Measurements from ENCODE around the gene AFF3.

Gene AFF3

DNA sequence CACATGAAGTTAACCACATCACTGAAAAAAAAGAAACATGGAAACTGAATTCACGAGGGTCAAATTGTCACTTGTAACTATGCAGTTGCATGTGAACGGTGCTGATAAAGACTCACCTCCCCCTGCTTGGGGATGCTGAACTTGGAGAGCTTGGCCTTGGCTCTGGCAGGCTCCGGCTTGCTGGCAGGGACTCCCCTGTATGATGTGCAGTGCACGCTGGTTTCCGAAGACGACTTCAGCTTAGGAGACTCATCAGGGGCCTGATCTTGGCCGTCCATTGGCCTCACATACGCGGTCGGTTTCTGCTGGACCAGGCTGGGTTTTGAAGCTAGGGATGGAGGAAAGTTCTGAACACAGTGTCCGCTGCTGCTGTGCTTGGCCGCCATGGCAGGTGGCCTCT, 135.9 kb downstream of the AFF3 start:
- no peak for DNase-seq (ENCODE audit: low read depth)

DNA sequence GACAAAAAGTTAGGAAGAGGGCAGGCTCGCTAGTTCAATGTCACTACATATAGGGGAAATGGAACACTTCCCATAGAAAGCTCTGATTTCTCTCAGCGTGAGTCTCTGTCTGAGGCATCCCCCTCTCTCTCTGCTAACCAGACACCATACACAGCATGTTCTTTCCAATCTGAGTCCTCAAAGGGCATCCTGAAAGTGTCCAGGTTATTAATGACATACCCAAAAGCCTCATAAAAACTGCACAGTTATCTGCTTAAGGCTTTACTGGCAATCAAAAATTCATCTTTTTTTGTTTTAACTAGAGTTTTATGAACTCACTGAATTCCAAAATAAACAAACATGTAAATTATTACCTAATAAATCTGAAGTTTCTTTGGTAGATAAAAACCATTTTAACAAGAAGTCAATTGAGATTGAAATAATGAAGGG, 137.4 kb downstream of the AFF3 start:
- no peak for DNase-seq (ENCODE audit: low read depth)

GRCh38 chr2:100004348-100004884, 138.0 kb downstream of the AFF3 start:
- DNase-seq (ENCODE audit: low read depth) = no peak

GRCh38 chr2:100002059-100002458, 140.3 kb downstream of the AFF3 start:
- DNase-seq (ENCODE audit: low read depth) = no peak

DNA sequence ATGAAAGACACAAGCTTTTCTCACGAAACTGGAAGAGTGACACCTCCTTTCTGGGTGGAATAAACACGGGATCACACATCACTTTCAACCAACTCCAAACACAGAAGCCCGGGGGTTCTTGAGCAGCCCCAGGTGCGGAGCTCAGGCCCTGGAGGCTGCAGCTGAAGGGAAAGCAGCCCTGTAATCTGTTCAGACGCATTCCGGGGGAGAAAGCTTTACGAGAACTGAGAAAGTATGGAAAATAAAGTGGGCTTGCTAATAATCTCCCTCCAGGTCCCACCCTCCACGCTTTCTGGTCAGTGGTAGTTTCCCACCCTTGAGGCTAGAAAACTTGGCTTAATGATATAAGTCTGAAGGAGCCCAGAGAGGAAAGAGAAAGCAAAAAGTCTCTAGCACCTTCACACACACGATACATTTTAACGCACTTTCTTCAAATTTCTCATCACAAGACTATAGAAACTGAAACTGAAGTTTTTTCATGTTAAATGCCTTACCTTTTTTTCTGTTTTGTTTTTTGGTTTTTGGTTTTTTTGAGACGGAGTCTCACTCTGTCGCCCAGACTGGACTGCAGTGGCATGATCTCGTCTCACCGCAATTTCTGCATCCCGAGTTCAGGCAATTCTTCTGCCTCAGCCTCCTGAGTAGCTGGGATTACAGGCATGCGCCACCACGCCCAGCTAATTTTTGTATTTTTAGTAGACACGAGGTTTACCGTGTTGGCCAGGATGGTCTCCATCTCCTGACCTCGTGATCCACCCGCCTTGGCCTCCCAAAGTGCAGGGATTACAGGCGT, 141.3 kb downstream of the AFF3 start:
- no peak for DNase-seq (ENCODE audit: low read depth)

DNA sequence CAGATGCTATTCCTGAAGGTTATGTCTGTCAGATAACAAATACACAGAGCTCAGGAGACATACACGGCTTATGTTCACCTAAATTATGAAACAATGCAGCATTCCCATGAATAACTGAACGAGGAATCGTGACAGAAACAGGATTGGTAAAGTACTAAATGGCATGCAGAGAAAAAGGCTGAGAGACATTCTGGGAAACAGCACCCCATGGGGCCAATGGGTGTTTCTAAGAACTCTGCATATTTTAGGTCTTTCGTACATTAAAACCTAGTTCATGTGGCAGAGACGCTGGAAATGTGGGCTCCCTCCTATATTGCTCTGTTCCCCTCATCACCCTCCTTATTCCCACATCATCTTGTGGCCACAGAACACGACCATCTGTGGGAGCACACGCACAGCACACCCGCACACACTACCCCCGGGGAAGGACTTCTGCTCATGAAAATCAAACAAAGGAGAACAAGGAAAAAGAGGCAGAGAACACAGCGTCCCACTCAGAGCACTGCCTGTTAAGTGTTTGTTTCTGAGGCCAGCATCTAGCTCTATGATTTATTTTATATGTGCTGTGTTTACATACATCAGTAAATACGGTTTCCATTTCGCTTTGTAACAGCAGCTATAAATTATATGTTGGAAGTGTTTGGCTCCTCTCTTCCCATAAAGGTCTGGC, 143.6 kb downstream of the AFF3 start:
- no peak for DNase-seq (ENCODE audit: low read depth)

GRCh38 chr2:99989905-99990304, 152.5 kb downstream of the AFF3 start:
- no peak for DNase-seq (ENCODE audit: low read depth)

- DNase-seq (ENCODE audit: low read depth) = no peak
Measured at GRCh38 chr2:99988599-99988998, 153.8 kb downstream of the AFF3 start.

- DNase-seq (ENCODE audit: low read depth) = no peak
Measured at GRCh38 chr2:99987160-99987559, 155.2 kb downstream of the AFF3 start.

DNA sequence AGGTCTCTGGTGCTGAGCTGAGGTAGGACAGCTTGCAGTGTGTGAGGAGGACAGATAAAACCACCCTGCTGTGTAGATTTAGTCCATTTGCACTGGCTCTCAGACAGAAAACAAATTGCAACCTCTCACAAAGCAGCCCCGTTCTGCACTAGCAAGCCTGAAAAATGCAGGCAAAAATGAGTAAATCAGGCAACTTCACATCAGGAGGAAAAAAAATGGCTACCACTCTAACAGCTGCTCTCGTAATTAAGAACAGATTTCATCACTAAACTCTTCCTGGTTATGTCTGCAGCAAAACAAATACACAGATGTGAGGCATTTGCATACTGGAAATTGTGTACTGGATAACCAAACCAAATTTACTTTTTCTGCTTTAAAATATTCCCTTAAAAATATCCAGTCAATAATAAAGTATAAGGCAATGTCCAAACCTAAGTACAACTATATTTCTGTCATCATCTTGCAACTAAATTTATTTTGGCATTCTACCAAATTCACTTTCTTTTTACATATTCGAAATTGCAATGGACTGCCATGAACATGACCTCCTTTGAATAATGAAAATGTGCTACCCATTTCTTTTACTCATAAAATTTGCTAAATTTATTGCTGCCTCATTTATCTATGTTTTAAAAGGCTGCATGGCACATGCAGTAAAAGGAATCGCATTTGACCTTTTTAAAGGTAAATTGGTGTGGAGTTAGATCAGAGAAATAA, 157.4 kb downstream of the AFF3 start:
- DNase-seq (ENCODE audit: low read depth) = no peak

DNA sequence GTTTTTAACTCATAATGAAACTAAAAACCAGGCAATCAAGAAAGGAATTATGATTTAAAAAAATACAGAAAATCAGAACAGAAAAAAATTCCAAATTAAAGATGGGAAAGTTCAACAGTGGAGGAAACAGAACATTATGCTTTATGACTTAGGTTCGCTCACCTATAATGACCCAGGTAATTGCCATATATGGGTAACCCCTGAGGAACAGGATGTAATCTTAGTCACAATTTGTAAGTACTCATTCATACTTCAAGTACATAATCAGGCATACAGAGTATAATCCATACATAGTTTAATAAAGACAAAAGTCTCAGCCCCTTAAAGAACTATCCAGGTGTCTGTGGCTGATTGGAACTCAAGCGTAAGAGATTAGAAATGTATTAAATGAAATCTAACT, 159.6 kb downstream of the AFF3 start:
- no peak for DNase-seq (ENCODE audit: low read depth)

DNA sequence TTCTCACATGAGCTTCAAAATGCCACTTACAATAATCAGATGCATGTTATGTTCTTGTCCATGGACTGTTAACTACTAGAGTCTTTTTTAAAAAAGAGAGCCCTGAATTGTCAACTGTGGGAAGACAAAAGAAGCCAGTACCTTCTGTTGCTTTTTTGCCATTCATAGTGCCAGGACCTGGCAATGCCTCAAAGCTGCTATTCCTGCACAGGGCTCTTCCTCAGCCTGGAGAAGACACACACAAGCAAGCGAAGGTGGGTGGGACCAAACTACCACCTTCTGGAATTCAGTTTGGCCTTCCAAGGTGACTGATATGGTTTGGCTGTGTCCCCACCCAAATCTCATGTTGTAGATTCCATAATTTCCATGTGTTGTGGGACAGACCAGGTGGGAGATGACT, 160.6 kb downstream of the AFF3 start:
- no peak for DNase-seq (ENCODE audit: low read depth)

DNA sequence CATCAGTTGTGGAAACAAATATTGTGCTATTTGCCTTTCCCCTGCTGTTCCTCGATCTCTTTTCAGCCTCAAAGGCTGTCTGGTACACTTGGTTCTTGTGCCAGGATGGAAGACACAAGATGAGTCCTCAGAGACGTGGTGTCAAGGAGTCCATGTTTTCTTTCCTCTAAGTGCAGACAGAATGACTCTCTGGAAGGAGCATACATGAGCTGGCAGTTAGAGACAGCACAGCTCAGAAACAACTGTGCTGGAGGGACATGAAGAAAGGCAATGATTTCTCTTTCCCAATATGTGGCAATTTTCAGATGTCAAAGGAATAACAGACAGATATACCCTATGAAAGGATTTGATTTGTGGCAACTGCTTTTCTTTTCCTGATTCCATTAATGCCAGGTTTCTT, 162.2 kb downstream of the AFF3 start:
- DNase-seq (ENCODE audit: low read depth) = no peak

GRCh38 chr2:99977966-99978365, 164.4 kb downstream of the AFF3 start:
- no peak for DNase-seq (ENCODE audit: low read depth)

GRCh38 chr2:99975386-99975785, 167.0 kb downstream of the AFF3 start:
- peak; percentile 55 for DNase-seq (ENCODE audit: low read depth)

DNA sequence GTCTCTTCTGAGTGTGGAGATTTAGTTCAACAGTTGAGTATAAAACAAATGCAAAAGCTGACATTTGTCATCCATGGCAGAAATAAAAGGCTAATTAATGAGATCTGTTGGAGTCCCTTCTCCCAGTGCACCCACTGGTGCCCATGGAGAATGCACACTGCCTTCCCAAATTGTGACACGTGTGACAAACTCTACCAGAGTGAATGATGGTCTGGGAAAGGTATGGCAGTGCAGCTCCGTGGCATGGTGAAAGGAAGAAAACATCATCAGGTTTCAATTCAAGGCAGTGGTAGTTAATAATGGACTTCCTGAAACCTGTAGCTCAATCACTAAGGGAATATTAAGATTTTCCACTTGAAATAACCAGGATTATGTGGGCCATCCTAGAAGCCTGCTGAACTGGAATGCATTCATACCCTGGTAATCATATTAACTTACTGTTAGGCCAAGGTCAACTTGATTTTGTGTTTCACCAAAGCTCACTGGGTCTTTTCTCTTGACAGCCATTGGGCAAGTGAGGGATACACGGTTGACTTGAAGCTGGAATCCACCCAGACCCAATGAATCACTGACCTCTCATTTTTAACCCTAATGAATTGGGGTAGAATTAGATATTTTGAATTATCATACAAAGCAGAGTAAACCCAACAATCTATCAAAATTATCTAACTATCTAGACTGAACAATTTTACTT, 167.6 kb downstream of the AFF3 start:
- DNase-seq (ENCODE audit: low read depth) = peak; percentile 40

GRCh38 chr2:99974275-99974674, 168.1 kb downstream of the AFF3 start:
- no peak for DNase-seq (ENCODE audit: low read depth)

- DNase-seq (ENCODE audit: low read depth) = peak; percentile 29
Measured at GRCh38 chr2:99971326-99971900, 171.0 kb downstream of the AFF3 start.

DNA sequence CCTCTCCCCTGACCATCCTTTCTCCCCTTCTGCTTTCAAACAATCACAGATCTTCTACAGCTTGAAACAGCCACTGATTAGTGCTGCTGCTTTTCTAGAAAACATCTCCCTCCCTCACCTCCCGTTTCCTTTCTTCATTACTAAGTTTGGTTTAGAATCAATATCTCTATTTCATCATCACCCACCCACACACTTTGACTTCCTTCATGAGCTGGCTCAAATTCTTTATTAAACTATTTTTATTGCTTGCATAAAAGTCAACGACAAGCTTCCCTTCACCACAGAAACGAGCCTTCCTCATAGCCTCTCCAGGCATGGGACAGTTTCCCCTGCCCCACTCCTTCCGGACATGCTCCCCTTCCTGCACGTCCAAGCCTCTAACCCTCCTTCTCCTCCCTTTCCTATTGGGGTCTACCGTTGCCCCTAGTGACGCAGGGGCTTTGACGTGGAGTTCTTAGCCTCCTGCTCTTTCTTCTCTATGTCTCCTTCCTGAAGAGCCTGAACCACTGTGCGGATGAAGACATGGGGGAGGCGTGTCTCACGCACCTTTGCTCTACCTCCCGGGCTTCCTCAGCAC, 172.0 kb downstream of the AFF3 start:
- no peak for DNase-seq (ENCODE audit: low read depth)

DNA sequence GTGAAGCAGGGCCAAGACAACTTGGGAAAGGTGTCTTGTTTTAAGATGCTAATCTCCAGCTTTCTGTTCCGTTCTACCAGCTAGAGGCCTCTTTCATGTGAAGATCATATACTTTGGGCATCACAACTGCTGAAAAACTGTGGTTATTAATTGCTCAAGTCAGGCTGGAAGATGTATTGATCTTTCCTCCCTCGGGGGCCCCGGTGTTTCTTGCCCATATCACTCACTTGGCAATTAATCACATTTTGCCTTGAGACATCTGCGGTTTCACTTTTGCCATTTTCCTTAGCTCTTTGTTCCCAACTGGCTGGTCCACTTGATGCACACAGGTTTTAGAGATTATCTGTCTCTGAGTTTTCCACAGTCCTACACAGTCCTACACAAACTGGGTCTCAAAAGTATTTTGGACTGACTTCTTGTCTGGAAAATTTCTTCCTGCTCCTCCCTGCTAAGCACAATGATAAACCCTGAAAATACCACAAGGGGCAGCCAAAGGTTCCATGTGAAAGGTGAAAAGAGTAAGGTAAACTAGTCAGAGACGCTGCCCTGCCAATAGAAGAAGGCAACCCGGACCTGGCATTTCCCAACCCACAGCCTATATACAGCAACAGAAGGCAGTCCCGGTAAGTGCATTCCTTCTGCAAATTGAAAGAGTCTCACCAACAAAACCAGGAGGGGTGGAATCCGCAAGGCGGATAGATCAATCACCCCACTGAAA, 181.0 kb downstream of the AFF3 start:
- no peak for DNase-seq (ENCODE audit: low read depth)

GRCh38 chr2:99960790-99961189, 181.6 kb downstream of the AFF3 start:
- no peak for DNase-seq (ENCODE audit: low read depth)

Measured in HS-27A (cell line).